Omental fat pad (tissue), 4 donors: Measurements from ENCODE around the gene RBFOX1. TPM values are rescaled to one million over a fixed set of nuclear protein-coding genes. Genes with fewer than 3 reads are reported as not detected.

ENCODE experiments used
- ATAC-seq: fragments of 150-250 bp; one replicate; pipeline ENCODE4 v1.9.1; 2016; ENCODE audit warnings: mild to moderate bottlenecking, moderate library complexity; ENCODE audit not compliant: low FRiP score
- DNase-seq: peaks from one replicate; pipeline ENCODE4 v3.0.0-alpha.2; 2019; ENCODE audit warnings: low spot score
- total RNA-seq, 4 donors: library from RNA; depleted of rRNA; stranded (reverse); fragments of >200 nt; gene quantifications; one replicate each; pipeline ENCODE4 v1.1.0, GENCODE V29; 2016
- TF ChIP-seq, protein P1 (sequence below), 3 donors: fragments of 450-650 bp; IDR thresholded peaks; one replicate each; pipeline ENCODE4 v1.5.1; 2016 to 2017; ENCODE audit warnings: antibody characterized with exemption in 3 of 3, mild to moderate bottlenecking in 3 of 3, moderate library complexity in 2 of 3

Gene RBFOX1
- total RNA-seq, 4 donors from 2014 or later = 0.24 to 2.9 (median 1.1) TPM; not detected in 1

DNA sequence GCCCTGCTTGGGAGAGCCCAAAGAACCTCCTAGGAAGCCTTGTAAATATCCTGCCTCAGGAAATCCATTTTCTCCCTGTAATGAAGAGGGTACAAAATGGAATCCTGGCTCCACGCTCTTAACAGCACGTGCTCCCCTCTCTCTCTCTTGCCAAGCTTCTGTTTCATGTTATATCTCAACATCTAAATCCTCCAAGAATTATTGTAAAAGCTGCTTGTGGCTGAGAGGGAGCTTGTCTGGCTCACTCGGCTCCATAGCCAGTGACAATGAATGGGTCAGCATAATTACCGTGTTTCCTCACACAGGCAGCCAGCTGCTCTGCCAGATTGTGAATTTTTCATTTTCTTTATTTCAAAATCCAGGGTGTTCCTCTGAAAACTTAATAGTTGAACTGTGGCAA is 317.8 kb downstream of the RBFOX1 start:
- DNase-seq (no peak), ATAC-seq (no peak)
- TF ChIP-seq, protein P1, sequence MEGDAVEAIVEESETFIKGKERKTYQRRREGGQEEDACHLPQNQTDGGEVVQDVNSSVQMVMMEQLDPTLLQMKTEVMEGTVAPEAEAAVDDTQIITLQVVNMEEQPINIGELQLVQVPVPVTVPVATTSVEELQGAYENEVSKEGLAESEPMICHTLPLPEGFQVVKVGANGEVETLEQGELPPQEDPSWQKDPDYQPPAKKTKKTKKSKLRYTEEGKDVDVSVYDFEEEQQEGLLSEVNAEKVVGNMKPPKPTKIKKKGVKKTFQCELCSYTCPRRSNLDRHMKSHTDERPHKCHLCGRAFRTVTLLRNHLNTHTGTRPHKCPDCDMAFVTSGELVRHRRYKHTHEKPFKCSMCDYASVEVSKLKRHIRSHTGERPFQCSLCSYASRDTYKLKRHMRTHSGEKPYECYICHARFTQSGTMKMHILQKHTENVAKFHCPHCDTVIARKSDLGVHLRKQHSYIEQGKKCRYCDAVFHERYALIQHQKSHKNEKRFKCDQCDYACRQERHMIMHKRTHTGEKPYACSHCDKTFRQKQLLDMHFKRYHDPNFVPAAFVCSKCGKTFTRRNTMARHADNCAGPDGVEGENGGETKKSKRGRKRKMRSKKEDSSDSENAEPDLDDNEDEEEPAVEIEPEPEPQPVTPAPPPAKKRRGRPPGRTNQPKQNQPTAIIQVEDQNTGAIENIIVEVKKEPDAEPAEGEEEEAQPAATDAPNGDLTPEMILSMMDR (IDR thresholded peaks at IDR 0.05) = no peak

GRCh38 chr16:7651803-7652570 is 319.3 kb downstream of the RBFOX1 start:
- DNase-seq (no peak), ATAC-seq (no peak)
- TF ChIP-seq, protein P1 (IDR thresholded peaks at IDR 0.05) = no peak

- no peak for ATAC-seq
These were observed 321.3 kb downstream of the RBFOX1 start for GRCh38 chr16:7653746-7654461.

GRCh38 chr16:7675628-7676027 is 343.0 kb downstream of the RBFOX1 start:
- ATAC-seq (no peak), DNase-seq (no peak)
- TF ChIP-seq, protein P1 (IDR thresholded peaks at IDR 0.05) = no peak

More at GRCh38 chr16:7653746-7654461, 321.3 kb downstream of the RBFOX1 start:
- no peak for DNase-seq
- TF ChIP-seq, protein P1 (IDR thresholded peaks at IDR 0.05) = no peak

- no peak for ATAC-seq
- no peak for DNase-seq
- TF ChIP-seq, protein P1 (IDR thresholded peaks at IDR 0.05) = no peak
These were observed 347.7 kb downstream of the RBFOX1 start for GRCh38 chr16:7680296-7680695.

DNA sequence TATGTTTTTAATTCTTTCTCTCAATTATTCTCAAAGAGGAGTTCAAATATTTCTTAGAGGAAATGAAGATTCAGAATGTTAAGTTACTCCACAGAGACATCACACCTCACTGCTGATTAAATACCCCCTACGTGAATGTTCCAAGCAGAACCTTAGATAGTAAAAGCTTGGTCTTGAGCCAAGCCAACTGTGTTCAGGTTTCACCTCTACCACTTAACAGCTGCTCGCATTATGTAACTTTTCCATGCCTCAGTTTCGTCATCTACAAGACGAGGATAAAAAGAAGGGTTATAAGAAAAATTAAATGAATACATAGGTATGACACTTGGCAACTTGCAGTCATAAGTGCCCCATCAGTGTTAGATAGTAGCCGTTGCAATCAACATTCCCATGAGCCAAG is 356.2 kb downstream of the RBFOX1 start:
- no peak for ATAC-seq
- DNase-seq = no peak
- TF ChIP-seq, protein P1 (IDR thresholded peaks at IDR 0.05) = no peak
